H1 (cell line): ENCODE data around the gene PI4KA. TPM values are rescaled to one million over a fixed set of nuclear protein-coding genes. Genes with fewer than 3 reads are reported as not detected.
"Not testable (repeated sequence)": the region's sequence is repeated elsewhere in the genome, so short reads cannot be mapped to it uniquely, and the experiment has no call there.

Experiments used
- CTCF ChIA-PET: fragments of 300-600 bp; sonication (Branson Sonifier 250); formaldehyde crosslinking; loops from one replicate; lab custom pipeline; 2021; ENCODE audit not compliant: partially characterized antibody; lab: Charles Lee
- POLR2A ChIA-PET: fragments of 300-600 bp; sonication (Branson Sonifier 250); formaldehyde crosslinking; loops from one replicate; lab custom pipeline; 2021; ENCODE audit warnings: inconsistent platforms; ENCODE audit not compliant: partially characterized antibody; lab: Charles Lee
- DNase-seq, 2 experiments: peaks; one replicate each; pipeline versions ENCODE4 v3.0.0 to v3.0.0-alpha.2; 2010 to 2022; ENCODE audit warnings: low spot score in 2 of 2, low read depth in 1 of 2, mixed read lengths in 1 of 2
- FAIRE-seq: peaks from 2 replicates; lab custom pipeline; 2011; peaks lifted over from hg19 to GRCh38; lab: Jason Lieb, UNC
- H2AFZ ChIP-seq: 2 replicates; pipeline ENCODE4 v1.8.1; 2012; ENCODE audit warnings: low read length, inconsistent platforms
- H2AK5ac ChIP-seq: 2 replicates; pipeline ENCODE4 v1.6.1; 2013; ENCODE audit warnings: low read depth, low read length
- H2BK120ac ChIP-seq: replicated peaks from 2 replicates; pipeline ENCODE3; 2013; ENCODE audit warnings: low read depth, low read length, inconsistent platforms
- H2BK12ac ChIP-seq: 2 replicates; pipeline ENCODE4 v1.6.1; 2013; ENCODE audit warnings: low read depth, low read length
- H2BK15ac ChIP-seq: 2 replicates; pipeline ENCODE4 v1.6.1; 2013; ENCODE audit warnings: low read length
- H2BK20ac ChIP-seq: 2 replicates; pipeline ENCODE4 v1.6.1; 2013; ENCODE audit warnings: low read length
- H2BK5ac ChIP-seq: 2 replicates; pipeline ENCODE4 v1.6.1; 2013; ENCODE audit warnings: low read depth, low read length
- H3K14ac ChIP-seq: 2 replicates; pipeline ENCODE4 v1.6.1; 2013; ENCODE audit warnings: inconsistent platforms; ENCODE audit not compliant: insufficient read length
- H3K18ac ChIP-seq: 2 replicates; pipeline ENCODE4 v1.6.1; 2013; ENCODE audit warnings: low read length; ENCODE audit errors: extremely low read depth
- H3K23ac ChIP-seq: 2 replicates; pipeline ENCODE4 v1.6.1; 2013; ENCODE audit warnings: inconsistent platforms; ENCODE audit not compliant: insufficient read length
- H3K23me2 ChIP-seq: 2 replicates; pipeline ENCODE4 v1.6.1; 2013; ENCODE audit warnings: low read depth, low read length
- H3K27ac ChIP-seq: 2 replicates; pipeline ENCODE4 v1.6.1; 2011; ENCODE audit warnings: low read depth, low read length, inconsistent platforms
- H3K27me3 ChIP-seq, 4 experiments: replicated peaks in 1 of 4; 1 replicate in 1 of 4; 2 replicates in 3 of 4; pipeline versions ENCODE4 v1.6.1 to v1.8.1; 2011 to 2013; ENCODE audit warnings: low read length in 3 of 4, mild to moderate bottlenecking in 3 of 4, inconsistent platforms in 2 of 4, mixed read lengths in 2 of 4, moderate library complexity in 1 of 4; ENCODE audit not compliant: control insufficient read depth in 3 of 4, insufficient read depth in 3 of 4; ENCODE audit errors: extremely low read depth in 1 of 4
- H3K36me3 ChIP-seq, 4 experiments: 2 replicates each; pipeline versions ENCODE4 v1.6.1 to v1.8.1; 2011 to 2013; ENCODE audit warnings: mild to moderate bottlenecking in 4 of 4, low read length in 3 of 4, moderate library complexity in 2 of 4, control low read depth in 1 of 4, inconsistent platforms in 1 of 4; ENCODE audit not compliant: insufficient read depth in 4 of 4, control insufficient read depth in 2 of 4
- H3K4ac ChIP-seq: replicated peaks from 2 replicates; pipeline ENCODE3; 2013; ENCODE audit warnings: low read length, low read depth, mixed read lengths, inconsistent platforms; ENCODE audit not compliant: insufficient read length
- H3K4me1 ChIP-seq, 4 experiments: replicated peaks in 1 of 4; 1 replicate in 1 of 4; 2 replicates in 3 of 4; pipeline versions ENCODE4 v1.6.1 to v1.8.1; 2011 to 2013; ENCODE audit warnings: low read length in 3 of 4, inconsistent platforms in 2 of 4, mixed read lengths in 1 of 4; ENCODE audit not compliant: insufficient read depth in 4 of 4, control insufficient read depth in 3 of 4
- H3K4me2 ChIP-seq, 2 experiments: 2 replicates each; pipeline versions ENCODE4 v1.6.1 to v1.8.1; 2011 to 2013; ENCODE audit warnings: low read depth in 2 of 2, low read length in 2 of 2, control low read depth in 1 of 2, inconsistent platforms in 1 of 2, mild to moderate bottlenecking in 1 of 2; ENCODE audit not compliant: insufficient read depth in 1 of 2
- H3K4me3 ChIP-seq, 4 experiments: fragments of 200-600, 300-600 bp in 1 of 4; sonication (generic), shearing (Covaris generic), sonication (Bioruptor Twin) in 1 of 4; 2 replicates each; pipeline versions ENCODE4 v1.5.1 to v1.8.1; 2011 to 2016; ENCODE audit warnings: low read length in 4 of 4, low read depth in 3 of 4, control low read depth in 2 of 4, inconsistent platforms in 2 of 4, mild to moderate bottlenecking in 2 of 4, mixed read lengths in 1 of 4, moderate library complexity in 1 of 4; ENCODE audit not compliant: insufficient read depth in 2 of 4; ENCODE audit errors: extremely low read depth in 1 of 4
- H3K56ac ChIP-seq: replicated peaks from 2 replicates; pipeline ENCODE3; 2013; ENCODE audit warnings: low read depth, mild to moderate bottlenecking, mixed read lengths, low read length, inconsistent platforms; ENCODE audit not compliant: insufficient read length
- H3K79me1 ChIP-seq: 2 replicates; pipeline ENCODE4 v1.6.1; 2013; ENCODE audit warnings: low read depth, low read length, control low read depth
- H3K79me2 ChIP-seq, 2 experiments: 2 replicates each; pipeline versions ENCODE4 v1.6.1 to v1.8.1; 2012 to 2013; ENCODE audit warnings: low read length in 2 of 2, mild to moderate bottlenecking in 2 of 2, inconsistent platforms in 1 of 2; ENCODE audit not compliant: insufficient read depth in 2 of 2, control insufficient read depth in 1 of 2
- H3K9ac ChIP-seq, 4 experiments: replicated peaks in 1 of 4; 1 replicate in 1 of 4; 2 replicates in 3 of 4; pipeline versions ENCODE4 v1.6.1 to v1.8.1; 2011 to 2013; ENCODE audit warnings: low read depth in 3 of 4, low read length in 3 of 4, control low read depth in 2 of 4, mild to moderate bottlenecking in 2 of 4, moderate library complexity in 2 of 4, inconsistent platforms in 1 of 4; ENCODE audit errors: extremely low read depth in 1 of 4
- H3K9me3 ChIP-seq, 2 experiments: 2 replicates each; pipeline versions ENCODE4 v1.6.1 to v1.8.1; 2012 to 2013; ENCODE audit warnings: mild to moderate bottlenecking in 2 of 2, moderate library complexity in 2 of 2, control low read depth in 1 of 2, inconsistent platforms in 1 of 2, low read depth in 1 of 2, low read length in 1 of 2, mixed read lengths in 1 of 2; ENCODE audit not compliant: insufficient read depth in 2 of 2
- H4K20me1 ChIP-seq, 2 experiments: replicated peaks in 1 of 2; 2 replicates each; pipeline versions ENCODE3 to v1.8.1; 2011 to 2013; ENCODE audit warnings: inconsistent platforms in 2 of 2, low read length in 2 of 2, mild to moderate bottlenecking in 1 of 2; ENCODE audit not compliant: insufficient read depth in 2 of 2, control insufficient read depth in 1 of 2
- H4K5ac ChIP-seq: 2 replicates; pipeline ENCODE4 v1.6.1; 2013; ENCODE audit warnings: low read length, low read depth, mixed read lengths, inconsistent platforms; ENCODE audit not compliant: insufficient read length
- H4K8ac ChIP-seq: 2 replicates; pipeline ENCODE4 v1.8.0; 2013; ENCODE audit warnings: mild to moderate bottlenecking, moderate library complexity, low read length, inconsistent platforms; ENCODE audit not compliant: insufficient read depth; ENCODE audit errors: extremely low read depth
- H4K91ac ChIP-seq: replicated peaks from 2 replicates; pipeline ENCODE3; 2013; ENCODE audit warnings: low read length, mixed read lengths, inconsistent platforms; ENCODE audit not compliant: insufficient read length
- CBX8 ChIP-seq: fragments of 300-800, 300-1000 bp; sonication (generic); IDR thresholded peaks from 2 replicates; pipeline ENCODE4 v1.7.1; 2016; ENCODE audit warnings: low read depth, low read length, borderline replicate concordance
- POU5F1 ChIP-seq: IDR thresholded peaks from 2 replicates; pipeline ENCODE4 v1.6.1; 2011; ENCODE audit warnings: low read depth, mild to moderate bottlenecking, low read length, moderate library complexity
- SAP30 ChIP-seq: fragments of 300-600 bp; sonication (generic); IDR thresholded peaks from 2 replicates; pipeline ENCODE4 v1.7.1; 2012; ENCODE audit warnings: low read length, moderate library complexity, mild to moderate bottlenecking, inconsistent platforms; ENCODE audit not compliant: insufficient read depth, insufficient replicate concordance
- SIX5 ChIP-seq: IDR thresholded peaks from 2 replicates; pipeline ENCODE4 v1.6.1; 2011; ENCODE audit warnings: mild to moderate bottlenecking, low read depth, low read length
- WGBS, 2 experiments: shearing (Covaris generic) in 1 of 2; methylation state at CpG; one replicate each; pipeline versions ENCODE4 v1.1.6 to v1.1.7; 2013 to 2015; ENCODE audit warnings: low lambda C conversion rate in 2 of 2, mixed read lengths in 2 of 2, inconsistent platforms in 1 of 2, low coverage in 1 of 2, missing lambda C conversion rate in 1 of 2; ENCODE audit not compliant: insufficient replicate concordance in 2 of 2, insufficient coverage in 1 of 2, insufficient read length in 1 of 2; ENCODE audit errors: extremely low coverage in 1 of 2, missing lambda C conversion rate in 1 of 2; 5-methylcytosine and 5-hydroxymethylcytosine counted together
- polyA plus RNA-seq, 7 experiments: library from polyadenylated mRNA; depleted of rRNA in 3 of 7; stranded (reverse) in 5 of 7; unstranded in 2 of 7; fragments of >200 nt in 5 of 7; fragments of 200-250 nt in 2 of 7; gene quantifications; 1 replicate in 5 of 7; 2 replicates in 1 of 7; 4 replicates in 1 of 7; pipeline versions ENCODE4 v1.2.1 to v1.2.3, GENCODE V29; 2011 to 2013; ENCODE audit warnings: missing spikeins in 2 of 7, mixed read lengths in 2 of 7
- total RNA-seq: library from RNA; stranded (reverse); fragmentation: NEBNext Ultra II Directional; extraction: Animal tissue kit (Norgen Biotek cat#: 25700); gene quantifications from 2 replicates; pipeline ENCODE4 v1.2.1, GENCODE V29; 2021

PI4KA gene
- total and polyA plus RNA-seq, 2 of the 8 experiments (the other 6 are each of a cell fraction or from before 2014, with no cell fraction given) = 22.5 to 37.7 TPM

DNA sequence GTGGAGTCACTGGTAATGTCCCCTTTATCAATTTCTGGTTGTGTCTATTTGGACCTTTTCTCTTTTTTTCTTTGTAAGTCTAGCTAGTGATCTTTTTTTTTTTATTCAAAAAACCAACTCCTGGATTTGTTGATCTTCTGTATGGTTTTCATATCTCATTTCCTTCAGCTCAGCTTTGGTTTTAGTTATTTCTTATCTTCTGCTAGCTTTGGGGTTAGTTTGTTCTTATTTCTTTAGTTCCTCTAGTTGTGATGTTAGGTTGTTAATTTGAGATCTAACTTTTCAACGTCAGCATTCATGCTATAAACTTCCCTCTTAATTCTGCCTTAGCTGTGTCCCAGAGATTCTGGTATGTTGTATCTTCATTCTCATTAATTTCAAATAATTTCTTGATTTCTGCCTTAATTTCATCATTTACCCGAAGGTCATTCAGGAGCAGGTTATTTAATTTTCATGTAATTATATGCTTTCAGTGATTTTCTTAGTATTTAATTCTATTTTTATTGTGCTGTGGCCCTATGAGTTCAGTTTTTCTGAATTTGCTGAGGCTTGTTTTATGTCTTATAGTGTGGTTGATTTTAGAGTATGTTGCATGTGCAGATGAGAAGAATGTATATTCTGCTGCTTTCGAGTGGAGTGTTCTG, 29.0 kb downstream of the PI4KA start (continued):
- TF ChIP-seq SIX5 (no peak), POU5F1 (no peak), SAP30 (no peak), CBX8 (no peak)

DNA sequence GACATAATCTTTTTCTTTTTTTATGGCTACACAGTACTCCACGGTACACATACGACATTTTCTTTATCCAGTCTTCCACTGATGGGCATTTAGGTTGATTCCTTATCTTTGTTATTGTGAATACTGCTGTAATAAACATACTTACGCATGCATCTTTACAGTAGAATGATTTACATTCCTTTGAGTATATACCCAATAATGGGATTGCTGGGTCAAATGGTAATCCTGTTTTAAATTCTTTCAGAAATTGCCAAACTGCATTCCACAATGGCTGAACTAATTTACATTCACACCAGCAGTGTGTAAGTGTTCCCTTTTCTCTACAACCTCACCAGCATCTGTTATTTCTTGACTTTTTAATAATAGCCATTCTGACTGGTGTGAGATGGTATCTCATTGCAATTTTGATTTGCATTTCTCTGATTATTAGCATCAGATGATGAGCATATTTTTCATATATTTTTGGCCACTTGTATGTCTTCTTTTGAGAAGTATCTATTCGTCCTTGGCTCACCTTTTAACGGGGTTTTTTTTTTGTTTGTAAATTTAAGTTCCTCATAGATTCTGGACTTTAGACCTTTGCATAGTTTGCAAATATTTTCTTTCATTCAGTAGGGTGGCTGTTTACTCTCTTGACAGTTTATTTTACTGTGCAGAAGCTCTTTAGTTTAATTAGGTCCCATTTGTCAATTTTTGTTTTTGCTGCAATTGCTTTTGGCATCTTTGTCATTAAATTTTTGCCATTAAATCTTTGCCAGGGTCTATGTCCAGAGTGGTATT, 32.0 kb downstream of the PI4KA start:
- H2AFZ ChIP-seq, H3K4ac ChIP-seq, H3K18ac ChIP-seq, H3K79me2 ChIP-seq, H2BK120ac ChIP-seq, H3K27ac ChIP-seq, H3K4me3 ChIP-seq, H4K8ac ChIP-seq, H2AK5ac ChIP-seq, POLR2A ChIA-PET, H2BK20ac ChIP-seq, DNase-seq, H3K27me3 ChIP-seq, H3K4me2 ChIP-seq, H3K4me1 ChIP-seq, H3K14ac ChIP-seq, H2BK15ac ChIP-seq, H3K9ac ChIP-seq, FAIRE-seq, H4K20me1 ChIP-seq, H4K5ac ChIP-seq, H3K23me2 ChIP-seq, H3K56ac ChIP-seq, H3K23ac ChIP-seq, H3K79me1 ChIP-seq, H2BK5ac ChIP-seq, H4K91ac ChIP-seq, H3K9me3 ChIP-seq, H3K36me3 ChIP-seq, H2BK12ac ChIP-seq: not testable (repeated sequence)
- WGBS, 2 experiments = 88% methylated on average over 5 of the region's 5 CpGs; no CpG with 5 or more reads in 1 of the 2 experiments
- CTCF ChIA-PET = interaction anchor here (1.0 kb wide), 1 partner anchor 59 kb away, joined by 3 read pairs; no protein-coding TSS in a partner anchor
